Measurements from ENCODE around the gene FAM78A.
A peak's percentile ranks its signal among the peaks of the same experiment; 100 is the strongest.

FAM78A gene

DNA sequence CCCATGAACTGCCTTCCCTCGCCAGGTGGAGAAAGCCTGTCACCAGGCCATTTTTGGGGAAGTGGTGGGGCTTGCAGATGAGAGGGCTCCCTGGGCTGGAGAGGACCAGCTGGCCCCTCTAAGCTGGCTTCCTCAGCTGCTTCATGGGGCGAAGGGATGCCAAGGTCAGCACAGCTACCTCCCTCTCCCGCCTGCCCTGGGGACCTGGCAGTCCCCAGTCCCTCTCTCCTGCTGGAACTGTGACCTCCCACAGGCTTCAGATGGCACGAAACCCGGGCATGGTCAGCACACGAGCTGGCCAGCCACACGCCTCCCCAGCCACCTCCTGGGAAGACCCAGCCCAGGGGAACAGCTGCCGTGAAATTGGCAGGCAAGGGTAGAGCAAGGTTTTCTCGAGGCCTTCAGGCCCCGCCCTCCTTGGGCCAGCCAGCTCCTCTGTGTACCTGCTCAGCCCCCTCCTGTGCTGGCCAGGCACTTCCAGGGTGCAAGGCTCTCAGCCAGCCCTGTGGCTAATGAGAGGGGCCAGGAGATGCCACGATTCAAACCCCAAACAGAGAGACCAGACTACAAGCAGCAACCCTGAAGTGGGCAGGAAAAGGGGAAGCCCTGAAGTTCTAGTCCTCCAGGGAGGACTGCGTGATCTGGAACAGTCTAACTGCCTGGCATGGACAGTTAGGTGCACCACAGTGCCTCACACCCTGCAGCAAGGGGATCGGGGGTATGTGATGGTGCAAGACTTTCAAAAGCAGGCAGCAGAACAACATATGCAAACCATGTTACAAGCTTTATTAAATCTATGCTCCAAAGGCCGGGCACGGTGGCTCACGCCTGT lies 26.1 kb upstream of the FAM78A start:
- no peak for DNase-seq

- no peak for DNase-seq
These were observed 24.1 kb upstream of the FAM78A start for GRCh38 chr9:131300444-131300843.

GRCh38 chr9:131299961-131300347 lies 23.6 kb upstream of the FAM78A start:
- no peak for DNase-seq

- DNase-seq: no peak
These were observed 23.1 kb upstream of the FAM78A start for GRCh38 chr9:131299346-131299960.

- no peak for DNase-seq
These were observed 22.5 kb upstream of the FAM78A start for GRCh38 chr9:131298816-131299215.

DNA sequence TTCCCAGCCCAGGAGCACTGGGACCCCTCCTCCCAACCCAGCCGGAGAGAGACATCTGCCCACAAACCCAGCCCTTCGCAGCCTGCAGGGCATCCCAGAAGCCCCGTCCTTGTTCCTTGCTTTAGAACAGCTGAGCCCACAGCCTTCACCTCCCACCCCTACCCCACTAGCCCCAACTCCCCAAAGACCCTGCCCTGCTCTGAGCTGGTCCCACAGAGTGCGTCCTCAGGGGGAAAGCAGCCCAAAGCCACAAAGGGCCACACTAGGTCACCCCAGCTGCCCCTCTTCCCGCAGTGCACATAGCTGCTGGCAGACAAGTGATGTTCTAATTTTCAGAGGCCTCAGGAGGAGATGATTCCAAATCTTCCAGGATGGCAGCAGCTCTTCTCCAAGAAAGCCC lies 22.0 kb upstream of the FAM78A start:
- no peak for DNase-seq

DNA sequence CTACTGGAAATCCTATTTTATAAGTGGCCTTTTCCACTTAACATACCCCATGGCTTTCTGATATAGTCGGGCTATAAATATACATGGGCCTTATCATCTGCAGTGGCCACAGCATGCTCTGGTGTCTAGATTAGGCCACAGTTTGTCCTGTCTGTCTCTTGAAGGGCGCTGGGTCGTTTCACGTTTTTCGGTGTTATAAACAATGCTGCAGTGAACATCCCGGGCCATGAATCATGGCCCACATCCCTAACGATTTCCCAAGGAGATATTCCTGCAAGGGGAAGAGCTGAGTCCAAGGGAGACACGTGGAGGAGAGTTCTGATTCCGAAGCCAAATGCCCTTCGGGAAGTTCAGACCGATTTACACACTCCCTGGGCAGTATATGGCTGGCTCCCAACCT lies 21.6 kb upstream of the FAM78A start:
- DNase-seq: no peak

GRCh38 chr9:131296906-131297500 lies 20.7 kb upstream of the FAM78A start:
- no peak for DNase-seq

DNA sequence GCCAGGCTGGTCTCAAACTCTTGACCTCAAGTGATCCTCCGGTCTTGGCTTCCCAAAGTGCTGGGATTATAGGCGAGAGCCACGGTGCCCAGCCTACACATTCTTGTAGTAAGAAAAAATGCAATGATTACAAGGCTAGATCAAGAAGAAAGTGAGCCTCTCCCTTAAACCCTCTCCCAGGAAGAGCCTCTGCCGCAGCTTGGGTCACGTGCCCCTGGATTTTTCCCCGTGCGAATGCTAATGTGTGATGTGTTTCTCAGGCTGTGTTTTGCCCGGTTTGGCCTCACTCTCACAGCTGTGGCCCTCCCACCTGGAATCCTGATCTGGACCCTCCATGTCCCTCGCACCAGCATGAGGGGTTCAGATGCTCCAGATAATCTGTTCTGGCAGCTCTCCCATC lies 20.1 kb upstream of the FAM78A start:
- no peak for DNase-seq

DNA sequence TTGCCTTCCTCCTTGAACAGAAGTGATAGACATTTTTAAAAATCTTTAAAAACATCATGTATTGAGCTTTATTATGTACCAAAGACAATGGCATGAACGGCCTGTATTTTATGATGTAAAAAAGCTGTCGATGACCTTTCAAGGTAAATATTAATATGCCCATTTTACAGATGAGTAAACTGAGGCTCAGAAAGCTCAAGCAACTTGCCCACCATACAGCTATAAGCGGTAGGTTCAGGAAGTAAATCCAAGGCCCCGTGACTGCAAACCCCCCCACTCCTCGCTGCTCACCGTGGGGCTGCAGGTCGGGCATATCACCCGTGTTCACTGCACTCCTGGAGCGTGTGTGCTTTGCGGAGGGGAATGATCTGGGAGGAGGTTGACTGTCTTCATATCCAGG lies 16.6 kb upstream of the FAM78A start:
- no peak for DNase-seq

DNA sequence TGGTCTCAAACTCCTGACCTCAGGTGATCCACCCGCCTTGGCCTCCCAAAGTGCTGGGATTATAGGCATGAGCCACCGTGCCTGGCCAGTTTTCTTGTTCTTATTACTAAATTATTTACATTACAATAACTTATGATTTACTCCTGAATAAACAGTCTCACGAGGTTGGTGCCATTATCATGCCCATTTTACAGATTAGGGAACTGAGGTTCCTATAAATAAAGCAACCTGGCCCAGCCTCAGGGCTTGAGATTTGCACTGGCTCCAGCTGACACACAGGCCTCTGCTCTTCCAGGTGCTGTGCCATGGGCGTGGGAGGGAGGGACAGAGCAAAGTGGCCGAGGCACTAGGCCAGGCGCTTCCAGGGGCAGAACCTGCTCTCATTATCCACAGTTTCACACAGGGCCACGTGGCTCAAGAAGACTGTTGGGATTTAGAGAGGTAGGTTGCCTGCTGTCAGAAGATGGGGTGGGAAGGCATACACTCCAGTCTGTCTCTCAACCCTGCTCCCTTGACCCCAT lies 15.5 kb upstream of the FAM78A start:
- no peak for DNase-seq

- no peak for DNase-seq
These were observed 14.6 kb upstream of the FAM78A start for GRCh38 chr9:131290767-131291370.

GRCh38 chr9:131290036-131290766 lies 13.9 kb upstream of the FAM78A start:
- DNase-seq: no peak

DNA sequence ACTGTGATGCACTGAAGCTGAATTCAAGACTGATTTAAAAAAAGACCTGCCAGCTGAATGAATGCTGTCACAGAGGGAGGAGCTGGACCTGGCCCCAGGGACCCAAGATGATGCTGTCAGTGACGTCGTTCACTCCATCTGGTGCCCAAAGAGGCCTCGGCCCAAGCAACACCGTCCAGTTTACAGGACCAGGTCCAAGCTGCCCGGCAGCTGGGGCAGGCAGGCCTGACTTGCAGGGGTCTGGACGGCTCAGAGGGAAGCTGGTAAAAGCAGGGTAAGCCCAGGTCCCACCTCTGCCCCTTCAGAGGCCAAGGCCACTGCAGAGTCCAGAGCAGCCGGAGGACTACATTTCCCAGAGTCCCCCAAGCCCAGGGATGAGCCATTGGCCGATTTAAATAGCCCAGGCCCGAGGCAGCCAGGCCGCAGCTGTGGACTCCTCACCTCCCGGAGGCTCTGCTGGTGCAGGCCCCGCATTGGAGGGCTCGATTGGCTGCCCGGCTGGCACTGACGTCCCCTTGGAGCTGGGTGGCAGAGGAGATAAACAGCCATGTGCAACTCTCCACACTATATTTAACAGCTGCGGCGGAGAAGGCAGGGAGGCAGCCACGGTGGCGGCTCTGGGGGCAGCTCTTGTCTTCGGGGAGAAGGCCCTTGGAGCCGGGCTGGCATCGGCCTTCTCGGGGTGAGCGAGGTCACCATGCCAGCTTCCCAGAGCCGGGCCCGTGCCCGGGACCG lies 13.2 kb upstream of the FAM78A start, which contains the start of gene PLPP7:
Gene PLPP7 (plus strand): TSS at position 423 of the 735 bp plus-strand sequence. CDS start 275 bp downstream, at position 698.
- DNase-seq: peak; percentile 66

GRCh38 chr9:131288217-131288616 lies 11.9 kb upstream of the FAM78A start:
- DNase-seq: no peak

DNA sequence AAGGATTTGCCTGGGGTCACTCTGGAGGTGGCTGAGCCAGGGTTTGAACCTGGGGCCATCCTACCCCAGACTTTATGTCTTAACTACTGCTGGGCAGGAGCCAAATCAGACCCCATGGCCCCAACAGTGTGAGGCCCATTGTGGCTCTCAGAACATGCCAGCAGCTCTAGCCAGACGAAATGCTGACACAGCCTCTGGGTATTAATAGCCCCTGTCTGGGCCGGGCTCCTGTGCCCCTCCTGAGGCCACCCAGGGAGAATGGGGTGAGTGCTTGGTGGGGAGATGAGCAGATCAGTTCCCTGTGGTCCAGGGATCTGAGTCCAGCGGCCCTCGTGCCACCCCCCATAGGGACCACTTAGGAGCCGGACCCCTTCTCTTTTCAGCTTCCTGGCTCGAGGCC lies 11.0 kb upstream of the FAM78A start:
- no peak for DNase-seq

DNA sequence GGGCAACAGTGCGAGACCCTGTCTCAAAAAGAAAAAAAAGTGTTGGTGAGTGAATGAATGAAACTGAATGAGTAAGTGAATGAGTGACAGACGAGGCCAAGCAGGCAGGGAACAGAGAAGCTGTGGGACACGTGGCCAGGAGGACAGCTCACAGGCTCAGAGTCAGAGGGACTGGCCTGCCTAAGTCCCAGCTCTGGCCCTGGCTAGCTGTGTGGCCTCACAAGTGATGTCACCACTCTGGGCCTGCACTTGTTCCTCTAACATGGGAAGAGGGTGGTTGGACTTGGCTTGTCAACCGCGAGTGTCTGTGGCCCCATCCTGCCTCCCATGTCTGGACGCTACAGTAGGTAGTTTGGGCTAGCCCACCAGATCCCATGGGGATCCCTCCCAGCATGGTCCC lies 8.5 kb upstream of the FAM78A start:
- no peak for DNase-seq

GRCh38 chr9:131282688-131283422 lies 6.5 kb upstream of the FAM78A start:
- DNase-seq: peak; percentile 27

GRCh38 chr9:131282175-131282574 lies 5.9 kb upstream of the FAM78A start:
- no peak for DNase-seq

GRCh38 chr9:131281119-131281965 lies 5.0 kb upstream of the FAM78A start:
- DNase-seq: no peak
